GM18511 (cell line): ENCODE measurements around the gene MT2A.

Experiments used
- ATAC-seq: cut with Tn5 transposase; IDR thresholded peaks from one replicate; pipeline ENCODE4 v1.9.1; 2021; ENCODE audit warnings: mild to moderate bottlenecking, moderate library complexity; ENCODE audit not compliant: unreplicated experiment

MT2A gene

GRCh38 chr16:56594292-56594619, 14.1 kb upstream of the MT2A start:
- ATAC-seq, result no peak

- ATAC-seq, result no peak
Measured at GRCh38 chr16:56600398-56600999, 7.9 kb upstream of the MT2A start.

GRCh38 chr16:56601325-56601724, 7.1 kb upstream of the MT2A start:
- ATAC-seq, result no peak

GRCh38 chr16:56603589-56603988, 4.8 kb upstream of the MT2A start:
- no peak for ATAC-seq

- ATAC-seq, result no peak
Measured at GRCh38 chr16:56604966-56605365, 3.4 kb upstream of the MT2A start.

GRCh38 chr16:56605475-56605874, 2.9 kb upstream of the MT2A start:
- ATAC-seq, result no peak

GRCh38 chr16:56606071-56606475, 2.3 kb upstream of the MT2A start:
- ATAC-seq, result no peak

GRCh38 chr16:56606476-56607108, 1.8 kb upstream of the MT2A start:
- no peak for ATAC-seq

- ATAC-seq, result no peak
Measured at GRCh38 chr16:56607109-56607618, 1.2 kb upstream of the MT2A start.

- no peak for ATAC-seq
Measured at GRCh38 chr16:56607675-56608042, 725 bp upstream of the MT2A start.

- no peak for ATAC-seq
Measured at GRCh38 chr16:56608876-56609462, 585 bp downstream of the MT2A start.

GRCh38 chr16:56609463-56609921, 1.1 kb downstream of the MT2A start:
- peak; percentile 57 for ATAC-seq

GRCh38 chr16:56610017-56610608, 1.7 kb downstream of the MT2A start:
- ATAC-seq, result no peak

GRCh38 chr16:56610609-56611111, 2.3 kb downstream of the MT2A start:
- ATAC-seq, result no peak

- no peak for ATAC-seq
Measured at GRCh38 chr16:56611281-56611833, 3.0 kb downstream of the MT2A start.

GRCh38 chr16:56613706-56614105, 5.3 kb downstream of the MT2A start:
- ATAC-seq, result no peak

GRCh38 chr16:56614549-56614991, 6.2 kb downstream of the MT2A start:
- ATAC-seq, result no peak

- no peak for ATAC-seq
Measured at GRCh38 chr16:56615353-56615752, 7.0 kb downstream of the MT2A start.

GRCh38 chr16:56616608-56617211, 8.3 kb downstream of the MT2A start:
- ATAC-seq, result no peak

- no peak for ATAC-seq
Measured at GRCh38 chr16:56617212-56618085, 9.1 kb downstream of the MT2A start.
